ENCODE results near the gene EMX2. TPM values are rescaled to one million over a fixed set of nuclear protein-coding genes. Genes with fewer than 3 reads are reported as not detected.

The EMX2 gene
- total RNA-seq, 1 donor from 2014 or later, result 22.7 TPM

- DNase-seq (ENCODE audit: low spot score), result peak; percentile 90
- H3K36me3 Mint-ChIP-seq, result peaks cover 6% of the 10 kb centered on the region
- peak overlapping the region; percentile 88 for H3K4me3 Mint-ChIP-seq
- peaks cover 57% of the 10 kb centered on the region for H3F3A ChIP-seq (ENCODE audit: low read depth)
- no peak for TF ChIP-seq CTCF (IDR thresholded peaks at IDR 0.05)
- TF ChIP-seq EZH2phosphoT487 (IDR thresholded peaks at IDR 0.05), result peak; percentile 57
- TF ChIP-seq EZH2 (IDR thresholded peaks at IDR 0.05), result peak; percentile 26
- H3K9me3 ChIP-seq (ENCODE audit: low read depth), result no peaks in the 10 kb centered on the region
- H3K4me3 ChIP-seq, result peak overlapping the region; percentile 45
- H3K27ac ChIP-seq, result no peak overlapping the region
- H3K79me2 ChIP-seq (ENCODE audit: low read depth), result peaks cover 28% of the 10 kb centered on the region
- peak overlapping the region; percentile 95 for H3K4me2 ChIP-seq
- peaks cover 67% of the 10 kb centered on the region for H4K20me1 ChIP-seq (ENCODE audit: low read depth)
- H3K27me3 ChIP-seq, result peaks cover 100% of the 10 kb centered on the region
- H3K27me3 Mint-ChIP-seq (ENCODE audit: insufficient read depth, low read depth), result peaks cover 75% of the 10 kb centered on the region
- H3K9me3 Mint-ChIP-seq, result no peaks in the 10 kb centered on the region
- peak overlapping the region; percentile 91 for H3K27ac Mint-ChIP-seq
- peak overlapping the region; percentile 15 for H2AFZ ChIP-seq (replicated peaks)
- H3K36me3 ChIP-seq, result no peaks in the 10 kb centered on the region
- peaks cover 64% of the 10 kb centered on the region for H3K4me1 Mint-ChIP-seq
- H3K4me1 ChIP-seq, result peaks cover 75% of the 10 kb centered on the region
- no peak overlapping the region for H3K9ac ChIP-seq
Observed at GRCh38 chr10:117551330-117552155, 9.0 kb downstream of the EMX2 start.

- no peaks in the 10 kb centered on the region for H3K9me3 ChIP-seq (ENCODE audit: low read depth)
- peak overlapping the region; percentile 45 for H3K4me3 ChIP-seq
- no peak overlapping the region for H3K9ac ChIP-seq
- H4K20me1 ChIP-seq (ENCODE audit: low read depth), result peaks cover 60% of the 10 kb centered on the region
- H3K27me3 ChIP-seq, result peaks cover 97% of the 10 kb centered on the region
- H2AFZ ChIP-seq (replicated peaks), result peak overlapping the region; percentile 15
- peaks cover 69% of the 10 kb centered on the region for H3K4me1 ChIP-seq
- peaks cover 6% of the 10 kb centered on the region for H3K36me3 Mint-ChIP-seq
- TF ChIP-seq EZH2 (IDR thresholded peaks at IDR 0.05) (no peak), CTCF (IDR thresholded peaks at IDR 0.05) (no peak), EZH2phosphoT487 (IDR thresholded peaks at IDR 0.05) (no peak)
- H3K27ac ChIP-seq, result no peak overlapping the region
- H3K36me3 ChIP-seq, result no peaks in the 10 kb centered on the region
- peak; percentile 88 for DNase-seq (ENCODE audit: low spot score)
- H3K9me3 Mint-ChIP-seq, result no peaks in the 10 kb centered on the region
- peaks cover 68% of the 10 kb centered on the region for H3K27me3 Mint-ChIP-seq (ENCODE audit: insufficient read depth, low read depth)
- H3K27ac Mint-ChIP-seq, result peak overlapping the region; percentile 91
- H3K4me3 Mint-ChIP-seq, result peak overlapping the region; percentile 88
- H3F3A ChIP-seq (ENCODE audit: low read depth), result peaks cover 52% of the 10 kb centered on the region
- peaks cover 22% of the 10 kb centered on the region for H3K79me2 ChIP-seq (ENCODE audit: low read depth)
- peak overlapping the region; percentile 95 for H3K4me2 ChIP-seq
- H3K4me1 Mint-ChIP-seq, result peaks cover 64% of the 10 kb centered on the region
Observed at GRCh38 chr10:117552156-117552631, 9.6 kb downstream of the EMX2 start.

GRCh38 chr10:117552701-117553141, 10.2 kb downstream of the EMX2 start:
- Mint-ChIP-seq H3K4me3 (peak overlapping the region; percentile 88), H3K4me1 (peaks cover 60% of the 10 kb centered on the region), H3K9me3 (no peaks in the 10 kb centered on the region), H3K27ac (peak overlapping the region; percentile 25), H3K27me3 (ENCODE audit: insufficient read depth, low read depth) (peaks cover 63% of the 10 kb centered on the region), H3K36me3 (peaks cover 2% of the 10 kb centered on the region)
- no peaks in the 10 kb centered on the region for H3K36me3 ChIP-seq
- no peak overlapping the region for H3K9ac ChIP-seq
- H3F3A ChIP-seq (ENCODE audit: low read depth), result peaks cover 52% of the 10 kb centered on the region
- no peak for TF ChIP-seq EZH2 (IDR thresholded peaks at IDR 0.05)
- TF ChIP-seq EZH2phosphoT487 (IDR thresholded peaks at IDR 0.05), result no peak
- no peak for TF ChIP-seq CTCF (IDR thresholded peaks at IDR 0.05)
- H4K20me1 ChIP-seq (ENCODE audit: low read depth), result peaks cover 55% of the 10 kb centered on the region
- no peaks in the 10 kb centered on the region for H3K9me3 ChIP-seq (ENCODE audit: low read depth)
- H3K4me2 ChIP-seq, result peak overlapping the region; percentile 95
- H3K27ac ChIP-seq, result no peak overlapping the region
- peaks cover 63% of the 10 kb centered on the region for H3K4me1 ChIP-seq
- no peak for DNase-seq (ENCODE audit: low spot score)
- H3K4me3 ChIP-seq, result peak overlapping the region; percentile 45
- peaks cover 93% of the 10 kb centered on the region for H3K27me3 ChIP-seq
- H2AFZ ChIP-seq (replicated peaks), result no peak overlapping the region
- H3K79me2 ChIP-seq (ENCODE audit: low read depth), result peaks cover 17% of the 10 kb centered on the region

Measured in neural progenitor cell (in vitro differentiated cells).